GM10266 (cell line): ENCODE results near the gene C12orf42.

Source experiments
- DNase-seq: peaks from one replicate; pipeline ENCODE4 v3.0.0; 2012; ENCODE audit errors: extremely low spot score
- TF ChIP-seq, protein P1 (sequence below): IDR thresholded peaks from 2 replicates; pipeline ENCODE4 v1.5.1; 2012; ENCODE audit warnings: mild to moderate bottlenecking, low read depth; ENCODE audit not compliant: control insufficient read depth, insufficient read depth; ENCODE audit errors: missing control alignments

The C12orf42 gene

DNA sequence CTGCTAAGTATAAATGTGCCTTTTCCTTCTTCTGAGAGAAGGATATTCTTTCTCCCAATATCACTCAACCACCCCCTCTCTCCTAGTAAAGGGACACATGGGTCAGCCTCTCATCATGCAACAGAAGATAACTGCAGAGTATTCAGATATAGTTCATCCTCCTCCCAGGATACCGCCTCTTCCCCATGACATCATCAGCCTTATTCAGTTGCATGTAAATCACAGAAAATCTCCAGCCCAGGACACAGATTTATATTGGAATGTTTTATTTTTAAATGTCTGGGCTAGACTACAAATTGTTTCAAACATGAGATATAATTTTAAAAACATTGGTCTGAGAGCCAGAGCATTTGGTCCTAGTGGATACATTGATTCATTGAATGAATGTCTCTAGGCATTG lies 178.5 kb downstream of the C12orf42 start:
- no peak for DNase-seq
- TF ChIP-seq, protein P1, sequence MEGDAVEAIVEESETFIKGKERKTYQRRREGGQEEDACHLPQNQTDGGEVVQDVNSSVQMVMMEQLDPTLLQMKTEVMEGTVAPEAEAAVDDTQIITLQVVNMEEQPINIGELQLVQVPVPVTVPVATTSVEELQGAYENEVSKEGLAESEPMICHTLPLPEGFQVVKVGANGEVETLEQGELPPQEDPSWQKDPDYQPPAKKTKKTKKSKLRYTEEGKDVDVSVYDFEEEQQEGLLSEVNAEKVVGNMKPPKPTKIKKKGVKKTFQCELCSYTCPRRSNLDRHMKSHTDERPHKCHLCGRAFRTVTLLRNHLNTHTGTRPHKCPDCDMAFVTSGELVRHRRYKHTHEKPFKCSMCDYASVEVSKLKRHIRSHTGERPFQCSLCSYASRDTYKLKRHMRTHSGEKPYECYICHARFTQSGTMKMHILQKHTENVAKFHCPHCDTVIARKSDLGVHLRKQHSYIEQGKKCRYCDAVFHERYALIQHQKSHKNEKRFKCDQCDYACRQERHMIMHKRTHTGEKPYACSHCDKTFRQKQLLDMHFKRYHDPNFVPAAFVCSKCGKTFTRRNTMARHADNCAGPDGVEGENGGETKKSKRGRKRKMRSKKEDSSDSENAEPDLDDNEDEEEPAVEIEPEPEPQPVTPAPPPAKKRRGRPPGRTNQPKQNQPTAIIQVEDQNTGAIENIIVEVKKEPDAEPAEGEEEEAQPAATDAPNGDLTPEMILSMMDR = no peak

GRCh38 chr12:103314786-103315185 lies 181.0 kb downstream of the C12orf42 start:
- no peak for DNase-seq
- TF ChIP-seq, protein P1 = no peak

GRCh38 chr12:103313894-103314293 lies 181.9 kb downstream of the C12orf42 start:
- TF ChIP-seq, protein P1 = no peak
- peak; percentile 40 for DNase-seq

GRCh38 chr12:103312742-103313354 lies 182.9 kb downstream of the C12orf42 start:
- TF ChIP-seq, protein P1 = no peak
- DNase-seq = no peak

DNA sequence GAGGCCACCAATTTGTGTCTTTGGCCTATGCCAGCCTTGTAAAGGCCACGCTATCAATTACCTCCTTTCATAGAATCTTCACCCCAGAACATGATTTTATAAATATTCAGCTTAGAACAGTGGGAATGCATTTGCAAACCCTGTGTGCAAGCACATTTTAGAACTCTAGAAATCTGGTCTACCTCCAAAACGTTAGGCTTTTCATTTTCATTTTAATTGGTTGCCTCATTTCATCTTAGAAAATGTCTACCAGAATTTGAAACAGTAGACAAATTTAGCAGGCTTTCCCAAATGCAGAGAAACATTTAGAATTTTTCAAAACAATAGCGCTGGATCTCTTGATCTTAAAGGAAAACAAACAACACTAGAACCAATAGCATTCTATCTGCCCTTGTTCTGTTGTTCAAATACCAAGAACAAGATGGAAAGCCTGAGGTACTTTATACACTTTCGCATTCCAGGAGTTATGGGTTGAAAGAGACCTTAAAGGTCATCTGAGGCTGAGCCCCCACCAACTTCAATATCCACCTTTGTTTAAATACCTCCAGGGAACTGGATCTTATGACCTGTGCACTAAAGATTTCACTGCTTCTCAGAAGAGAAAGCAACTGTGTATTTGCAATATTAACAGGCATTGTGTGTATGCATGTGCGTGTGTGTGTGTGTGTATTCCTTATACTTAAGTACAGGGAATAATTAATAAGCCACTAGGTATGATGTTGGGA lies 185.1 kb downstream of the C12orf42 start:
- no peak for DNase-seq
- TF ChIP-seq, protein P1 = no peak

DNA sequence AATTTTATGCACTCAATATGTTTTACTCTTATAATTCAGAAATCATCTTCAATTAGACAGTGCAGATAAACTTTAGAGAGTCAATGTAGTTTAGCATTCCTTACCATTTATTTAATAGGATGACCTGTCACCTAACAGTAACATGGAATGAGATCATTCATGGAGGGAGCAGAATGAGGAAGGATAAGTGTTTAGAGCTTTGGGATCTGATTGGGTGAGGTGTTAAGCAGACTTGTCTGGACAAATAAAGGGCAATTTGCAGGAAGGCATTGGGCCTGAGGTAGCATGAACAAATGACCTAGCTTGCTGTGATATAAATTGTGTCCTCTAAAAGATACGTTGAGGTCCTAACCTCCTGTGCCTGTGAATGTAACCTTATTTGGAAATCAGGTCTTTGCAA lies 187.4 kb downstream of the C12orf42 start:
- TF ChIP-seq, protein P1 = no peak
- no peak for DNase-seq

GRCh38 chr12:103303484-103303883 lies 192.3 kb downstream of the C12orf42 start:
- TF ChIP-seq, protein P1 = no peak
- no peak for DNase-seq
